KOPT-K1 (cell line): ENCODE data around the gene SURF2.

Experiments used
- H3K27ac ChIP-seq: fragments of 200-600 bp; sonication (generic); 2 replicates; pipeline ENCODE4 v1.5.1; 2016; ENCODE audit warnings: antibody characterized with exemption, mild to moderate bottlenecking, low read depth, low read length; ENCODE audit not compliant: poor library complexity, severe bottlenecking
- H3K36me3 ChIP-seq: fragments of 200-600 bp; sonication (generic); 2 replicates; pipeline ENCODE4 v1.5.1; 2017; ENCODE audit warnings: antibody characterized with exemption, mild to moderate bottlenecking, low read length, moderate library complexity; ENCODE audit not compliant: insufficient read depth
- H3K9me3 ChIP-seq: fragments of 200-600 bp; sonication (generic); 2 replicates; pipeline ENCODE4 v1.5.1; 2017; ENCODE audit warnings: antibody characterized with exemption, low read length, mild to moderate bottlenecking; ENCODE audit not compliant: insufficient read depth, poor library complexity, severe bottlenecking

The SURF2 gene

DNA sequence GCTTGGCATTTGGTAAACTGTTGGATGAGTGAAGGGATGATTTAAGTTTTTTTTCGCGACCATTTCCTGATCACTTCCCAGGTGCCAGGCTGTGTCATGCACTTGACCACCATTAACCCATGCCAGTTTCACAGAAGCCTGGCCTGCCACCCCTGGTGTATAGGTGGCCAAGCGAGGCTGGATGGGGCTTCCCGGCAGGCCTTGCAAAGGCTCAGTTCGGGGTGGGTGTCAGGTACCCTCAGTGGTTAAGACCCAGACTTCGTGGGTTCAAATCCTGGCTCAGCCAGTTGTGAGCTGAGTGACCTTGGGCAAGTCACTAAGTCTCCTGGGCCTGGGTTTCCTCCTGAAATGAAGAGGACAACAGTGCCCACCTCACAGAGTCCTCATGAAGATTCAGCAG, 10.8 kb upstream of the SURF2 start:
- Histone ChIP-seq H3K27ac (no peak overlapping the region), H3K36me3 (peaks cover 82% of the 10 kb centered on the region), H3K9me3 (no peaks in the 10 kb centered on the region)

DNA sequence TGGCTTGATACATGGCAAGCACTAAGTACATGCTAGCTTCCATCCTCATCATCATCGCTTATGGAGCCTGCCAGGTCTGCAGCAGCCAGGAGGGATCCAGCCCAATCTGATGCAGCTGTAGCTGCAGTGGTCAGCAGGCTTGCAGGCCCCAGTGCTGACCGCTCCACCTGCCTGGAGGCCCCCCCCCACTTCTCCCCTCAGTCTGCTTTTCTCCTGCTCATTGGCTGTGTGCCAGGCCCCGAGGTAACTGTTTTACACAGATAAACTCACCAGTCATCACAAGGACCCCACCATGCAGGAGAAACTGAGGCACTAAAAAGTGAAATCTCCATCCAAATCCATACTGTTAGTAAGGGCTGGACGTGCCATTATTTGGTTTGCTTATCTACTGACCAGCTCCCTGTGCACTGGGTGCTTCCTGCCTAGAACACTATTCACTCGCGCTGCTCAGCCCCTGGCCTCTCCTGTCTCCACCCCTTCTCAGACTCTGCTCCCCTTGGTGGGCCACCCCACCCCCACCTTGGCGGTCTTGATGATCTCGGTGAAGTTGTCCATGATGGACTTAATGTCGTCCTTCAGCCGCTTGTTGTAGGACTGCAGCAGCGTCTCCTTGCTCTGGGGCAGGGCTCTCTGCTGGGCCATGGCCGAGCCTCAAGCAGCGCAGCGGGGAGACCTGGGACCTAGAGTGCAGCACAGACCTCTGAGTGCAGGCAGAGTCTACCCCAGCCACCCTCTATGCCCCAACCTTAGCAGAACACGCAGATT, 10.1 kb upstream of the SURF2 start:
- Histone ChIP-seq H3K36me3 (peaks cover 82% of the 10 kb centered on the region), H3K27ac (peak overlapping the region; percentile 92), H3K9me3 (no peaks in the 10 kb centered on the region)

DNA sequence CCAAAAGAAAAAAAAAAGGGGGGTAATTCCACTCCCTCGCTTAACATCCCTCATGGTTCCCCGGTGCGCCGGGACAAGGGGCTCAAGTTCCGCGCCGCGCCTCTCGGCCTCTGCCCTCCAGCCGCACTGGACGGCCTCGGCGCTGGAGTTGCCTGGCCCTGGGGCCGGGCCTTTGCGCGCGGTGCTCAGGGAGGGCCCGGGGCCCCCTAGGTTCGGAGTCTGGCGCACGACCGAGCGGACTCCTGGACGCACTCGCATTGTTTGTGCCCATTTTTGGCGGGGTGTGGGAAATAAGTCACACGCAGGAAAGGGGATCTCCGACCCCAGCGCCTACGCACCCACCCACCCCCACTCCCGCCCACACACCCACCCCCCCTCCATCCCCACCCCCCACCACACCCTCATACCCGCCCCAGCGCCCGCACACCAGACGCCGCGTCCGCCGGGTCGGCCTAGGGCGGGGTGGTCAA, 8.8 kb upstream of the SURF2 start:
- Histone ChIP-seq H3K36me3 (peaks cover 82% of the 10 kb centered on the region), H3K9me3 (no peaks in the 10 kb centered on the region), H3K27ac (peak overlapping the region; percentile 92)

DNA sequence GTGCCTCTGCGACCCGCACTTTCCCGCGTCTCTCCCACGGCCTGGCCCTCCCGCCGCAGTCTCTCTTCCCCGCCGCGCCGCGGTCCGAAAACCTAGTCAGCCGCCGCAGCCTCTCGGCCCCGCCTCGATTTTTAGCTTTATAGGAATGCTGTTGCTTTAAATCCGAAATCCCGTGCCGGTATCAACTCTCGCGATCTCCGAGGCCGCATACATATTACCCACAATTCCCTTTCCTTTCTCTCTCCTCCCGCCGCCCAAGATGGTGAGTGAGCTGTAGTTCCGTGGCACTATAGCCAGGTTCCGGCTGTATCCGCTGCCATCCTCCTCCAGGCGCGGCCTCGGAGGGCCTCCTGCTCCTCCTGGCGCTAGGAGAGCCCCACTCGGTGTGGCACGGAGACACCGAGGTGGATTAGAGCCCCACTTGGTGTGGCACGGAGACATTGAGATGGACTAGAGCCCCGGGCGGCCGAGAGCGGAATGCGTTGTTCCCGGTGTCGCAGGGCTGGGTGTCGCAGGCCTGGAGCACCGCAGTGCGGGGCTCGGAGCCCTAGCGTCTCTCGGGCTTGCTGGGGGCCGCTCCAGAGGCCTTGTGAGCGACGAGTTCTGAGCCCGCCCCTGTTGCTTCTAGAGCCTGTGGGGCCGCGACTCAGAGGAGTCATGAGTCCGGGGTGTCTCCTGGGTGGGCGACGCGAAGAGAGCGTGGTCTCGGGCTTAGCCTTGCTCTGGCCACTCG, 8.2 kb upstream of the SURF2 start, which contains the start of the genes MED22 and RPL7A:
Gene MED22, minus strand, starts transcription at position 147 of the 733 bp plus-strand sequence. CDS start 1,469 bp downstream, outside the sequence.
Gene RPL7A, plus strand, starts transcription at position 234 of the 733 bp plus-strand sequence. Its CDS starts 26 bp downstream, at position 260.
- H3K36me3 ChIP-seq = peaks cover 82% of the 10 kb centered on the region
- H3K9me3 ChIP-seq = no peaks in the 10 kb centered on the region
- H3K27ac ChIP-seq = peak within 1 kb of the TSS; percentile 92

DNA sequence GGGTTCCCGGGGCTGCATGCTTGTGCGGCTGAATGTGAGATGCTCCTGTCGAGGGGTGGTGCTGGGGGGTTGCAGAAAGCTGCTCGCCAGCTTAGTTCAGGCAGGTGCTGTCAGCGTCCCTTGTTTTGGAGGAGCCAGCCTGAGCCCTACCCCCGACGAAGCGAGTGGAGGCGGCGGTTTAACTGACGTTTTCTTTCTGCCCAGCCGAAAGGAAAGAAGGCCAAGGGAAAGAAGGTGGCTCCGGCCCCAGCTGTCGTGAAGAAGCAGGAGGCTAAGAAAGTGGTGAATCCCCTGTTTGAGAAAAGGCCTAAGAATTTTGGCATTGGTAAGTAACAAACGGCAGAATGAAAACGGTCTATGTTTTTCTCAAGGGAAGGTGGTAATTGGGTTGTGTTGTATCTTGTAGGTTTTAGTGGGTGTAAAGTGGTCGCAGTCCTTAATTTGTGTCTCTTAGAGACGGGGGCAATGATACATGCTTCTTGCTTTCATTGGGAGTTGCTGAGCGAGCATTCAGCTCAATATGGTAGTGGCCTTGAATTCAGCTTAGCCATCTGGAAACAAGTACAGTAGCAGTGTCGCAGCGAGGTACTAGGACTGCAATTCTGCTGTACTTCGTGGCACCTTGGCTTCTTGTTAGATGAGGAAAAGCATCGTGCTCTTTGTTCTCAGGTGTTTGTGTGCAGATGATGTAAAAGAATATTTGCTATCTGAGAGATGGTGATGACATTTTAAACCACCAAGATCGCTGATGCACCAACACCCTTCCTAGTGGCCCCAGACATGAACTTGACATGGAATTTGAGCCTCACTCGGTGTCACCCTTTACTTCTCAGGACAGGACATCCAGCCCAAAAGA, 7.4 kb upstream of the SURF2 start:
- peak overlapping the region; percentile 92 for H3K27ac ChIP-seq
- H3K36me3 ChIP-seq = peaks cover 82% of the 10 kb centered on the region
- H3K9me3 ChIP-seq = no peaks in the 10 kb centered on the region

DNA sequence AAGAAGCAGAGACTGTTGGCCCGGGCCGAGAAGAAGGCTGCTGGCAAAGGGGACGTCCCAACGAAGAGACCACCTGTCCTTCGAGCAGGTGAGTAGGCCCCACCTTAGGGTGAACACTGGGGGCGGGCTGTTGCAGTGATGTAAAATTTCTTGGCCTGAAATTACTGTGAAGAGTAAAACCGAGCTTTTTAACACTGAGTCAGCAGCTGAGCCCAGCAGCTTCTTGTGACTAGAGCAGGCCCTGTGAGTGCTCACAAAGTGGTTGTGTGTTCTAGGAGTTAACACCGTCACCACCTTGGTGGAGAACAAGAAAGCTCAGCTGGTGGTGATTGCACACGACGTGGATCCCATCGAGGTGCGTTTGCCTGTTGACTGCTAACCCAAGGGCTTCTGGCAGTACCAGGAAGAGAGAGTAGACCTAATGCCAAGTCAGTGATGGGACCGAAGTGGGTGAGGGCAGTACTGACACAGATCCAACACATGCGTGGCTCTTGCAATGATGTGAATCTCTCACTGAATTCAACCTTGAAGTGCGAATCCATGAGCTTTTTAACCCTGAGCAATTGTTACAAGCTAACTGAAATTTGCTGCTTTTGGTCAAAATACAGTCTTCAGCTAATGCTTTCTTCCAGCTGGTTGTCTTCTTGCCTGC, 6.3 kb upstream of the SURF2 start:
- peaks cover 76% of the 10 kb centered on the region for H3K36me3 ChIP-seq
- no peaks in the 10 kb centered on the region for H3K9me3 ChIP-seq
- peak overlapping the region; percentile 92 for H3K27ac ChIP-seq

DNA sequence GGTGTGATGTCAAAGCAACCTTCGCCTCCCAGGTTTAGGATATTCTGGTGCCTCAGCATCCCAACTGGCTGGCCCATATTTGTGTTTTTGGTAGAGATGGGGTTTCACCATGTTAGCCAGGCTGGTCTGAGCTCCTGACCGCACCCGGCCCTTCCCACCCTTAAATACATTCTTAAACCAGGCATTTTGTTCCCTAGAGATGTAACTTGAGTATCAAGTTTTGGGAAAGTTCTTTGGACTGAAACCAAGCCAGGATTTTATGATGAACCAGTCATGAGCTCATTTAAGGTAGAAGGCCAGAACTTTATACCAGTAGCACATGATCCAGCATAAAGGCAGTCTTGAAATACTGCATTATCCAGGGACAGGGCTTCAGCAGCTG, 4.8 kb upstream of the SURF2 start:
- no peaks in the 10 kb centered on the region for H3K9me3 ChIP-seq
- peaks cover 64% of the 10 kb centered on the region for H3K36me3 ChIP-seq
- H3K27ac ChIP-seq = no peak overlapping the region

DNA sequence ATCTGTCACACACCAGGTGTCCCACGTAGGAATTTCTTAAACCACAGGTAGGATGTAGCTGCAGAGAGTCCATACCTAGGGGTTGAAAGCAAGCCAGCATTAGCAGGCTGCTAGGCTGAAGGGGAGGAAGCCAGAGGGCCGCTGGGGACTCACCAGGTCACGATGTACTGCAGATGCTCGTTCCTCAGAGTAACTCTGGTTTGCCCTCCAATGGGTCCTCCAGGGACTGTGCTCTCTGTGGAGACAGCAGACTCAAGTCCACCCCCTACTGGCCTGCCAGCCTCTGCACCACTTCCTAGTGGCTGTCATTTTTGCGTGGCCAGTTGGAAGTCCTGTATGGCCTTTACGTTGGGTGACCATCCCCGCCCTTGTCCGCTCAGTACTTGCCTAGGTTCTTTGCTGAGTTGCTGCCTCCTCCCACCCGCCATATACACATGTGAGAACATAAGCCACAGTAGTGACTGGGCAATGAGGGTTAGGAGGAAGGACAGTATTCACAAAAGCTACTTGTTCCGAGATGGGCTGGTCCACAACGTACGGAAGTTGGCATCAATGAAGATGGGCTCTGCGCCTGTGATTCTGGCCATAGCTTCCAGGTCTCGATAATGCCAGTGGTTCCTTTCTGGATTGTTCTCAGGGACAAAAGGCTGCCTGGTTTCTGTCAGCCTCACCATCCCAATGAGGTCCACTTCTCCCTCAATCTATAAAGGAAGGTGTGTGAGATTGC, 4.3 kb upstream of the SURF2 start:
- peaks cover 64% of the 10 kb centered on the region for H3K36me3 ChIP-seq
- no peak overlapping the region for H3K27ac ChIP-seq
- no peaks in the 10 kb centered on the region for H3K9me3 ChIP-seq

DNA sequence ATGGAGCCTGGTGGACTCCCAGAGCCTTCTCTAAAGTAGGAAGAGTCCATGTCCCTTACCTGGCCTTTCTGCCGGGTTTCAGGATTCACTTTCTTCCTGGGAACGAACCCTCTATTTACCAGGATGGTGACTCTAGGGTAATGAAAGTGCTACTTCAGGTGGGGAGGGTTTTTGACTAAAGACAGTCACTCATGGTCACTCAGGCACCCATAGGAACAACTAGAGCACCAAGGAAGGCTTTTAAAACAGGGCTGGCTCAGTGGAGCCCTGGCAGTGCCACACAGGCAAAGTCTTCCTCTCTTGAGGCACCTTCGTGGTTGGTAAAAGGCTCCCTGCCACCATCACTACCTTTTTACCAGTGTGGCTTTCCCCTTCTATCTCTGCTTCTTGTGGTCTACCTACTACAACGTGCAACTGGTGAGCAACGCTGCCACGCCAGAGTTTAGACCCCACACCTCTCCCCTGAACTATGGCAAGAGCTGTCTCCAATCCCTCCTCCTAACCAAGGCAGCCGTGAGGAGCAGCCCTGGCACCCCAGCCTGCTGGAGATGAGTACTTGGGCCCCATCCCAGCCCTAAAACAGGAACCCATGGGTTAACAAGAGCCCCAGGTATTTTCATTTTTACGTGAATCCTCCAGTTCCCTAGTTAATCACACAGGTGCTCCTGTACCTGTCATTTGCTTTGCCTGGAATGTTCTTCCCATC, 3.6 kb upstream of the SURF2 start:
- no peak overlapping the region for H3K27ac ChIP-seq
- H3K9me3 ChIP-seq = no peaks in the 10 kb centered on the region
- H3K36me3 ChIP-seq = peaks cover 64% of the 10 kb centered on the region

DNA sequence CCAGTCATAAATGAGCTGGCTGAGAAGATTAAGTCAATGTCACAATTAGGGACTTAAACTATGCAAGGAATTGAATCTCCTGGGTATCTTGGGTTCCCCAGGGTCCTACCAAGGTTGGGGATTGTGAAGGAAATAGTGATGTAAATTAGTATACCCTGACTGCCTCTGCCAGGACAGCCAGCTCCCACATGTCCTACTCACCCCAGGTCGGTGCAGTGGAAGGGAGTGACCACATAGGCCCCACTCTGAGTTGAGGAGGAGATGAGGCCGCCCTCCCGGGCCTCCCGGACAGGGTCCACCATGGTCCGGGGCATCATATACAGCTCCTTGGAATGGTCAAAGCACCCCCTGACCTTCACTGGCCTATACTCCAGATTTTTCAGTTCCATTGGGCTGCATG, 2.8 kb upstream of the SURF2 start:
- no peak overlapping the region for H3K27ac ChIP-seq
- H3K9me3 ChIP-seq = no peaks in the 10 kb centered on the region
- peaks cover 64% of the 10 kb centered on the region for H3K36me3 ChIP-seq

DNA sequence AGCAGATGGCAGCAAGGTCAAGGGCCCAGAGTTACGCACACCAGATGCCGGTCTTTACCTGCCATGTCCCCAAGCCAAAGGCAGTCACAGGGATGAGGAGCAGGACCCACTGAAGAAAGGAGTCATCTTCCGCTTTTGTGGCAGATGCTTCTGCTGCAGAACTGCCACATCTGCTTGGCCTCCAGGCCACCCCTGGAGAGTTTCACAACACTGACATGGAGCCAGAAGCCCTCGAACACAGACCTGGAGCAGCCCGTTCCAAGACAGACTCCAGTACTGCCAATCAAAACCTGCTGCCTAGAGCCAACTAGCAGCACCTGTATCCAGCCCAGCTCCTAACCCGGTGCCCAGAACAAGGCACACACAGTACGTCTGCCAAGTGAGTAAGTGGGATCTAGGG, 1.6 kb upstream of the SURF2 start:
- peaks cover 64% of the 10 kb centered on the region for H3K36me3 ChIP-seq
- no peaks in the 10 kb centered on the region for H3K9me3 ChIP-seq
- H3K27ac ChIP-seq = no peak overlapping the region

DNA sequence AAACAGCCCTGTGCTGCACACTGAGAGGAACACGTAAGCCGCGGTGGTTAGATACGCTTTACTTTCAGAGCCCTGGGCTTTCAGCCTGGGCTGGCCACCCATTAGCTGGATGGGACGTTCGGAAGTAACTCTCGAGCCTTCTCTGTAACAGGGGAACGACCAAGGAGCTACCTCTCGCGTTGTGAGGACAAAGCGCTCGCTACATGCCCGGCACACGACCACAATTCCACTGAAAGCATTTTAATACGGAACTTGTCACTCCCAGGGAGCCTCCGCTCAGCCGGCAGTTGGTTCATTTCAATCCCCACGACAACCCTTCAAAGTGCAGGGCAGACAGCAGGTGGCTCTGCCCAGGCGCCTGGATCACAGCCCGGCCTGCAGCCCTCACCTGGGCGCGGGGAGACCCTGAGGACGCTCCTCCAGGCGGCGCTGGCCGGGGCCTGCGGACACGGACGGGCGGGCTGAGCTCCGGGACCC, 431 bp upstream of the SURF2 start:
- Histone ChIP-seq H3K9me3 (no peaks in the 10 kb centered on the region), H3K27ac (peak overlapping the region; percentile 69), H3K36me3 (peaks cover 64% of the 10 kb centered on the region)

DNA sequence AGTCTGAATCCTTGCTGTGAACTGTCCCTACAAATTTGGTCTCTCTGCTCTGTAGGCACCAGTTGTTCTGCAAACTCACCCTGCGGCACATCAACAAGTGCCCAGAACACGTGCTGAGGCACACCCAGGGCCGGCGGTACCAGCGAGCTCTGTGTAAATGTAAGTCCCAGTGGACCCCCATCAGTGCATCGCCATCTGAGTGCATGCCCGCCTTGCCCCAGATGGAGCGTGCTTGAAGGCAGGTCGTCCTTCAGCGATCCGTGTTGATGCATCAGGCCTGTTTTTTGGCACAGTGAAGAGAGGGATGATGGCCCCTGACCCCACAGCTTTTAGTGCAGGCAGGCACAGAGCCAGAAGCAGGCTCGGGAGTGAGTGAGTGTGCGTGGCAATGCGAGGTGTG, 1.3 kb downstream of the SURF2 start:
- H3K9me3 ChIP-seq = no peaks in the 10 kb centered on the region
- peak overlapping the region; percentile 69 for H3K27ac ChIP-seq
- peaks cover 64% of the 10 kb centered on the region for H3K36me3 ChIP-seq
